ENCODE measurements around the gene DUSP5.

- no peak for TF ChIP-seq CTCF (conservative IDR thresholded peaks at IDR 0.05; ENCODE audit: low read depth, low read length)
- TF ChIP-seq POLR2A (IDR thresholded peaks at IDR 0.05; ENCODE audit: low read depth, low read length): no peak; the same call in 1 of the 2 replicates
- TF ChIP-seq, protein P1, sequence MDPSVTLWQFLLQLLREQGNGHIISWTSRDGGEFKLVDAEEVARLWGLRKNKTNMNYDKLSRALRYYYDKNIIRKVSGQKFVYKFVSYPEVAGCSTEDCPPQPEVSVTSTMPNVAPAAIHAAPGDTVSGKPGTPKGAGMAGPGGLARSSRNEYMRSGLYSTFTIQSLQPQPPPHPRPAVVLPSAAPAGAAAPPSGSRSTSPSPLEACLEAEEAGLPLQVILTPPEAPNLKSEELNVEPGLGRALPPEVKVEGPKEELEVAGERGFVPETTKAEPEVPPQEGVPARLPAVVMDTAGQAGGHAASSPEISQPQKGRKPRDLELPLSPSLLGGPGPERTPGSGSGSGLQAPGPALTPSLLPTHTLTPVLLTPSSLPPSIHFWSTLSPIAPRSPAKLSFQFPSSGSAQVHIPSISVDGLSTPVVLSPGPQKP (IDR thresholded peaks at IDR 0.05; ENCODE audit: borderline replicate concordance, low read depth, low read length): no peak
- TF ChIP-seq CEBPB (IDR thresholded peaks at IDR 0.05; ENCODE audit: low read depth, low read length): no peak
- TF ChIP-seq FOS (IDR thresholded peaks at IDR 0.05; ENCODE audit: low read depth, low read length): peak; percentile 29; the same call in 1 of the 2 replicates
- TF ChIP-seq MXI1 (IDR thresholded peaks at IDR 0.05; ENCODE audit: borderline replicate concordance, low read depth, low read length): no peak
- TF ChIP-seq, protein P2, sequence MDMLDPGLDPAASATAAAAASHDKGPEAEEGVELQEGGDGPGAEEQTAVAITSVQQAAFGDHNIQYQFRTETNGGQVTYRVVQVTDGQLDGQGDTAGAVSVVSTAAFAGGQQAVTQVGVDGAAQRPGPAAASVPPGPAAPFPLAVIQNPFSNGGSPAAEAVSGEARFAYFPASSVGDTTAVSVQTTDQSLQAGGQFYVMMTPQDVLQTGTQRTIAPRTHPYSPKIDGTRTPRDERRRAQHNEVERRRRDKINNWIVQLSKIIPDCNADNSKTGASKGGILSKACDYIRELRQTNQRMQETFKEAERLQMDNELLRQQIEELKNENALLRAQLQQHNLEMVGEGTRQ (IDR thresholded peaks at IDR 0.05; ENCODE audit: low read depth, low read length): no peak
- TF ChIP-seq CHD1 (IDR thresholded peaks at IDR 0.05; ENCODE audit: low read depth, low read length): no peak; the same call in none of the 2 replicates
- TF ChIP-seq BHLHE40 (IDR thresholded peaks at IDR 0.05; ENCODE audit: low read depth, low read length): peak; percentile 35; the same call in 1 of the 2 replicates
- no peak for TF ChIP-seq SMC3 (IDR thresholded peaks at IDR 0.05; ENCODE audit: low read depth, low read length)
- peak; percentile 14; the same call in 1 of the 2 replicates for TF ChIP-seq MAFK (IDR thresholded peaks at IDR 0.05; ENCODE audit: low read depth, low read length)
Observed at GRCh38 chr10:110500515-110500905, 2.8 kb downstream of the DUSP5 start.
